Measurements from ENCODE around the gene OR51D1.

The OR51D1 gene

DNA sequence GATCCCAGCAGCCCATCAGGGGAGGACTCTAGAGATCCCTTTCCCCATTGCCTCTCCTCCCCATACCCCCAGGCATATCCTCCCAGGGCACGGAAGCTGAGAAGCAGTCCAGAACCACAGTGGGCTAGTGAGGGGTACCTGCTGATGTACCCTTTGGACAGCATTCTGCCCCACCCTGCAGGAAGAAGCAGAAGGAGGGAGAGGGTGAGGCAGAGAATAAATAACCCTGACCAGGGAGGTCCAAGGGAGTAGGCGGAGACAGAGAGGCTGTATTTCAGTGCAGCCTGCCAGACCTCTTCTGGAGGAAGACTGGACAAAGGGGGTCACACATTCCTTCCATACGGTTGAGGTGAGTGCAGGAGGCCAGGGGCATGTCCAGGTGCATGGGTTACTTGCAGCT, 6.4 kb downstream of the OR51D1 start, which contains the start of gene OR51E1:
Gene OR51E1, plus strand, starts transcription at position 301 of the 400 bp plus-strand sequence. CDS start 8,545 bp downstream, outside the sequence.
- no peaks in the 10 kb centered on the region for H3K4me1 ChIP-seq (ENCODE audit: insufficient read depth, low read length, poor library complexity, severe bottlenecking)
- H3K4me3 ChIP-seq (ENCODE audit: low read length, poor library complexity, severe bottlenecking) = no peak within 1 kb of the TSS
- no peaks in the 10 kb centered on the region for H4K20me1 ChIP-seq (ENCODE audit: insufficient read depth, low read length, poor library complexity, severe bottlenecking)
- H3K79me2 ChIP-seq (ENCODE audit: insufficient read depth, low read length) = no peaks in the 10 kb centered on the region
- H3K27me3 ChIP-seq (ENCODE audit: insufficient read depth, low read length, poor library complexity, severe bottlenecking) = no peaks in the 10 kb centered on the region
- no peaks in the 10 kb centered on the region for H3K9me3 ChIP-seq (ENCODE audit: insufficient read depth, low read depth, low read length)
- no peak within 1 kb of the TSS for H3K9ac ChIP-seq (ENCODE audit: low read depth, low read length, poor library complexity, severe bottlenecking)
- no peak within 1 kb of the TSS for H3K4me2 ChIP-seq (ENCODE audit: low read depth, low read length, poor library complexity, severe bottlenecking)
- H3K9me2 ChIP-seq (replicated peaks; ENCODE audit: low read depth, low read length) = no peaks in the 10 kb centered on the region
- no peak for TF ChIP-seq EZH2phosphoT487 (IDR thresholded peaks at IDR 0.05; ENCODE audit: borderline replicate concordance)
- TF ChIP-seq, protein P1, sequence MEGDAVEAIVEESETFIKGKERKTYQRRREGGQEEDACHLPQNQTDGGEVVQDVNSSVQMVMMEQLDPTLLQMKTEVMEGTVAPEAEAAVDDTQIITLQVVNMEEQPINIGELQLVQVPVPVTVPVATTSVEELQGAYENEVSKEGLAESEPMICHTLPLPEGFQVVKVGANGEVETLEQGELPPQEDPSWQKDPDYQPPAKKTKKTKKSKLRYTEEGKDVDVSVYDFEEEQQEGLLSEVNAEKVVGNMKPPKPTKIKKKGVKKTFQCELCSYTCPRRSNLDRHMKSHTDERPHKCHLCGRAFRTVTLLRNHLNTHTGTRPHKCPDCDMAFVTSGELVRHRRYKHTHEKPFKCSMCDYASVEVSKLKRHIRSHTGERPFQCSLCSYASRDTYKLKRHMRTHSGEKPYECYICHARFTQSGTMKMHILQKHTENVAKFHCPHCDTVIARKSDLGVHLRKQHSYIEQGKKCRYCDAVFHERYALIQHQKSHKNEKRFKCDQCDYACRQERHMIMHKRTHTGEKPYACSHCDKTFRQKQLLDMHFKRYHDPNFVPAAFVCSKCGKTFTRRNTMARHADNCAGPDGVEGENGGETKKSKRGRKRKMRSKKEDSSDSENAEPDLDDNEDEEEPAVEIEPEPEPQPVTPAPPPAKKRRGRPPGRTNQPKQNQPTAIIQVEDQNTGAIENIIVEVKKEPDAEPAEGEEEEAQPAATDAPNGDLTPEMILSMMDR (conservative IDR thresholded peaks at IDR 0.05; ENCODE audit: low read length) = no peak
- H2AFZ ChIP-seq (ENCODE audit: low read length) = no peak within 1 kb of the TSS
- H3K36me3 ChIP-seq (ENCODE audit: insufficient read depth, low read length) = no peaks in the 10 kb centered on the region
- no peaks in the 10 kb centered on the region for H3F3A ChIP-seq (ENCODE audit: low read depth)

DNA sequence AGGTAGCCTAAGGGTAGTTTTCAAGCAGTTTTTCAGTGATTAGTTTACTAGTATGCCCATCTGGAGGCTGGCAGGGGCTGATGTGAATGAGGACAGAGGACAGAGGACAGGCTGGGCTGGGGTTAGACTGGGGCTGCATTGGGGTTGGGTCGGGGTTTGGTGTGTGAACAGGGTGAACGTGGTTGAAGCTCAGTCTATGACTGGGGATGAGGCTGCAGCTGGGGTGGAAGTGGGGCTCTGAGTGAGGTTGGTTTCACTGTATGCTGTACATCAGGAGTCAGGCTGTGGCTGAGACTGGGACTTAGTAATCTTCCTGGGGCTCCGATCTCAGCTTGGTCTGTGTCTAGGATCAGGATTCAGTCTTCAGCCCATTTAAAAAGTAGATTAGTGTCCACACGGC, 7.0 kb downstream of the OR51D1 start:
- TF ChIP-seq, protein P1 (conservative IDR thresholded peaks at IDR 0.05; ENCODE audit: low read length) = no peak
- TF ChIP-seq EZH2phosphoT487 (IDR thresholded peaks at IDR 0.05; ENCODE audit: borderline replicate concordance) = no peak
- Histone ChIP-seq H3K4me2 (ENCODE audit: low read depth, low read length, poor library complexity, severe bottlenecking) (no peak overlapping the region), H3K4me1 (ENCODE audit: insufficient read depth, low read length, poor library complexity, severe bottlenecking) (no peaks in the 10 kb centered on the region), H4K20me1 (ENCODE audit: insufficient read depth, low read length, poor library complexity, severe bottlenecking) (no peaks in the 10 kb centered on the region), H3F3A (ENCODE audit: low read depth) (no peaks in the 10 kb centered on the region), H3K9me3 (ENCODE audit: insufficient read depth, low read depth, low read length) (no peaks in the 10 kb centered on the region), H3K9me2 (replicated peaks; ENCODE audit: low read depth, low read length) (no peaks in the 10 kb centered on the region), H3K36me3 (ENCODE audit: insufficient read depth, low read length) (no peaks in the 10 kb centered on the region), H3K27me3 (ENCODE audit: insufficient read depth, low read length, poor library complexity, severe bottlenecking) (no peaks in the 10 kb centered on the region), H3K9ac (ENCODE audit: low read depth, low read length, poor library complexity, severe bottlenecking) (no peak overlapping the region), H3K79me2 (ENCODE audit: insufficient read depth, low read length) (no peaks in the 10 kb centered on the region), H3K4me3 (ENCODE audit: low read length, poor library complexity, severe bottlenecking) (no peak overlapping the region), H2AFZ (ENCODE audit: low read length) (no peak overlapping the region)

DNA sequence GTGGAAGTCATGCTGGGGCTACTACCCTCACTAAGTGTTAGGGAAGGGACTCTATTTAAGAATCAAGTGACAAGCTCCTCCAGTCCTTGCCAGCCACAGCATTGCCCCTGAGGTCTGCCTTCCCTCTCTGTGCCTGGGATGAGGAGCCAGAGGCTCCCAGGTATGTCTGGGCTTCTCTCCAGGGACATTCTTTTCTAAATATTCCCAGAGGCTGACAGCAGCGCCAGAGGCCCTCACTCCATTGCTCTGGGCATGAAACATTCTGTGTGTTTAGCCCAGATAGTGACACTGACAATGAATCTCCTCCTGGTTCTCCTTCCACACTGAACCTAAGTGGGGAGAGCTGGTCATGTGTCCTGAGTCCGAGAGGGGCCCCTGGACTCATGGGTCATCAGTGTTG, 8.7 kb downstream of the OR51D1 start:
- Histone ChIP-seq H3K9me3 (ENCODE audit: insufficient read depth, low read depth, low read length) (no peaks in the 10 kb centered on the region), H3K9me2 (replicated peaks; ENCODE audit: low read depth, low read length) (no peaks in the 10 kb centered on the region), H3K4me3 (ENCODE audit: low read length, poor library complexity, severe bottlenecking) (no peak overlapping the region), H3K4me1 (ENCODE audit: insufficient read depth, low read length, poor library complexity, severe bottlenecking) (no peaks in the 10 kb centered on the region), H3K79me2 (ENCODE audit: insufficient read depth, low read length) (no peaks in the 10 kb centered on the region), H2AFZ (ENCODE audit: low read length) (no peak overlapping the region), H3K27me3 (ENCODE audit: insufficient read depth, low read length, poor library complexity, severe bottlenecking) (no peaks in the 10 kb centered on the region), H3K36me3 (ENCODE audit: insufficient read depth, low read length) (no peaks in the 10 kb centered on the region), H4K20me1 (ENCODE audit: insufficient read depth, low read length, poor library complexity, severe bottlenecking) (no peaks in the 10 kb centered on the region), H3F3A (ENCODE audit: low read depth) (no peaks in the 10 kb centered on the region), H3K9ac (ENCODE audit: low read depth, low read length, poor library complexity, severe bottlenecking) (no peak overlapping the region), H3K4me2 (ENCODE audit: low read depth, low read length, poor library complexity, severe bottlenecking) (no peak overlapping the region)
- TF ChIP-seq, protein P1 (conservative IDR thresholded peaks at IDR 0.05; ENCODE audit: low read length) = no peak
- TF ChIP-seq EZH2phosphoT487 (IDR thresholded peaks at IDR 0.05; ENCODE audit: borderline replicate concordance) = no peak

All from Loucy (cell line).